DND-41 (cell line): Measurements from ENCODE around the gene HOXB4.

Experiments
- EZH2 ChIP-seq: IDR thresholded peaks from 3 replicates; pipeline ENCODE4 v1.6.1; 2012; ENCODE audit warnings: borderline replicate concordance, low read depth, mild to moderate bottlenecking, moderate library complexity, low read length, inconsistent platforms; ENCODE audit not compliant: severe bottlenecking
- TF ChIP-seq, protein P1 (sequence below): IDR thresholded peaks from 2 replicates; pipeline ENCODE4 v1.5.1; 2012; ENCODE audit warnings: borderline replicate concordance, low read length, moderate library complexity, mild to moderate bottlenecking; ENCODE audit not compliant: poor library complexity, severe bottlenecking; ENCODE audit errors: extremely low read depth

DNA sequence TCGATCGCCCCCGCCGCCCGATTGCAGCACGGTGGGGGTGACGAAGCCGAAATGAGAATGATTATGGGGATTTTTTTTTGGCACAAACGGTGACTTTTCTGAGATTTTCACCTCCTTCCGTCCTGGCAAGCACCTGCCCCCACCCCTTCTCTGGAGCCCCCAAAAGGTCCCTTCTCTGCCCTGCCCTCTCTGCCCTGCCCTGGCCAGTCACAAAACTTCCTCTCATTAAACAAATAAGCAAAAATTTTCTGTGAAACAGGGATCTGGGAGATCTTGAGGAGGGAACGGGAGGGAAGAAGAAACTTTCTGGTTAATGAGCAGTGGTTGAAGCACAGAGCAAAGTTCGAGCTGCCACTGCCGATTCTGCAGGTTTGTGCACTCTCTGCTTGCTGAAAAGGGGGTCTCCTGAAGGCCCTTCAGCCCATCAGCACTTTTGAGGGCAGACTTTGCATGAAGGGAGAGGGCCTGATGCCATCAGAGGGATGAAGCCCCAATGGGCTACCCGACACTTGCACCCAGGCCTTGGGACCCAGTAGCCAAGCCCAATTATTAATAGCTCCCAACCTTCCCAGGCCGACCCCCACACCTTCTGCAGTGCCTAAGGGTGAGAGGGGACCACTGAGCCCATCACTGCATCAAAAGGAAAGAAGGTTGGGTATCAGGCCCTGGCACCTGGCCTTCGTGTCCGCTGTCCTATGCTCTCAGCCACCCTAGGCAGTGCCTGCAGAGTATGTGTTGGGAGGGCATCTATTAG, 38.0 kb upstream of the HOXB4 start:
- no peak for TF ChIP-seq EZH2
- TF ChIP-seq, protein P1, sequence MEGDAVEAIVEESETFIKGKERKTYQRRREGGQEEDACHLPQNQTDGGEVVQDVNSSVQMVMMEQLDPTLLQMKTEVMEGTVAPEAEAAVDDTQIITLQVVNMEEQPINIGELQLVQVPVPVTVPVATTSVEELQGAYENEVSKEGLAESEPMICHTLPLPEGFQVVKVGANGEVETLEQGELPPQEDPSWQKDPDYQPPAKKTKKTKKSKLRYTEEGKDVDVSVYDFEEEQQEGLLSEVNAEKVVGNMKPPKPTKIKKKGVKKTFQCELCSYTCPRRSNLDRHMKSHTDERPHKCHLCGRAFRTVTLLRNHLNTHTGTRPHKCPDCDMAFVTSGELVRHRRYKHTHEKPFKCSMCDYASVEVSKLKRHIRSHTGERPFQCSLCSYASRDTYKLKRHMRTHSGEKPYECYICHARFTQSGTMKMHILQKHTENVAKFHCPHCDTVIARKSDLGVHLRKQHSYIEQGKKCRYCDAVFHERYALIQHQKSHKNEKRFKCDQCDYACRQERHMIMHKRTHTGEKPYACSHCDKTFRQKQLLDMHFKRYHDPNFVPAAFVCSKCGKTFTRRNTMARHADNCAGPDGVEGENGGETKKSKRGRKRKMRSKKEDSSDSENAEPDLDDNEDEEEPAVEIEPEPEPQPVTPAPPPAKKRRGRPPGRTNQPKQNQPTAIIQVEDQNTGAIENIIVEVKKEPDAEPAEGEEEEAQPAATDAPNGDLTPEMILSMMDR, result no peak
